ENCODE data around the gene C14orf132.

C14orf132 gene

GRCh38 chr14:96066976-96067375, 27.8 kb downstream of the C14orf132 start:
- Histone ChIP-seq H3K27me3 (ENCODE audit: insufficient read depth, low read length) (no peaks in the 10 kb centered on the region; the same call in 1 of the 2 replicates), H3K27ac (ENCODE audit: low read depth, low read length, poor library complexity, severe bottlenecking) (no peak overlapping the region), H2AFZ (ENCODE audit: low read length) (no peak overlapping the region), H3K4me1 (ENCODE audit: insufficient read depth, low read length, severe bottlenecking) (peaks cover 8% of the 10 kb centered on the region), H3K9me2 (ENCODE audit: low read depth, low read length) (no peaks in the 10 kb centered on the region), H3K36me3 (ENCODE audit: insufficient read depth, low read length) (no peaks in the 10 kb centered on the region), H3K4me2 (ENCODE audit: low read length) (no peak overlapping the region), H3K79me2 (ENCODE audit: insufficient read depth, low read length) (no peaks in the 10 kb centered on the region), H3K9ac (ENCODE audit: low read length) (no peak overlapping the region), H3K4me3 (ENCODE audit: low read depth, low read length, poor library complexity, severe bottlenecking) (no peak overlapping the region), H4K20me1 (ENCODE audit: insufficient read depth, low read length) (no peaks in the 10 kb centered on the region), H3K9me3 (ENCODE audit: low read length) (no peaks in the 10 kb centered on the region), H3F3A (ENCODE audit: insufficient read depth, low read length) (no peaks in the 10 kb centered on the region)
- TF ChIP-seq CTCF (IDR thresholded peaks at IDR 0.05; ENCODE audit: low read length) (no peak), EZH2 (IDR thresholded peaks at IDR 0.05; ENCODE audit: borderline replicate concordance, low read length) (no peak)

GRCh38 chr14:96067985-96068930, 29.1 kb downstream of the C14orf132 start:
- Histone ChIP-seq H3K27me3 (ENCODE audit: insufficient read depth, low read length) (no peaks in the 10 kb centered on the region; the same call in 1 of the 2 replicates), H3K9ac (ENCODE audit: low read length) (no peak overlapping the region), H3F3A (ENCODE audit: insufficient read depth, low read length) (no peaks in the 10 kb centered on the region), H3K9me3 (ENCODE audit: low read length) (no peaks in the 10 kb centered on the region), H3K4me1 (ENCODE audit: insufficient read depth, low read length, severe bottlenecking) (peaks cover 8% of the 10 kb centered on the region), H3K4me3 (ENCODE audit: low read depth, low read length, poor library complexity, severe bottlenecking) (no peak overlapping the region), H2AFZ (ENCODE audit: low read length) (no peak overlapping the region), H3K9me2 (ENCODE audit: low read depth, low read length) (no peaks in the 10 kb centered on the region), H3K27ac (ENCODE audit: low read depth, low read length, poor library complexity, severe bottlenecking) (no peak overlapping the region), H3K36me3 (ENCODE audit: insufficient read depth, low read length) (no peaks in the 10 kb centered on the region), H3K4me2 (ENCODE audit: low read length) (no peak overlapping the region), H3K79me2 (ENCODE audit: insufficient read depth, low read length) (no peaks in the 10 kb centered on the region), H4K20me1 (ENCODE audit: insufficient read depth, low read length) (no peaks in the 10 kb centered on the region)
- no peak for TF ChIP-seq EZH2 (IDR thresholded peaks at IDR 0.05; ENCODE audit: borderline replicate concordance, low read length)
- TF ChIP-seq CTCF (IDR thresholded peaks at IDR 0.05; ENCODE audit: low read length): no peak

GRCh38 chr14:96069421-96069820, 30.3 kb downstream of the C14orf132 start:
- Histone ChIP-seq H2AFZ (ENCODE audit: low read length) (no peak overlapping the region), H3K9me3 (ENCODE audit: low read length) (no peaks in the 10 kb centered on the region), H3K4me3 (ENCODE audit: low read depth, low read length, poor library complexity, severe bottlenecking) (no peak overlapping the region), H3K9ac (ENCODE audit: low read length) (no peak overlapping the region), H3F3A (ENCODE audit: insufficient read depth, low read length) (no peaks in the 10 kb centered on the region), H3K27me3 (ENCODE audit: insufficient read depth, low read length) (no peaks in the 10 kb centered on the region; the same call in 1 of the 2 replicates), H3K36me3 (ENCODE audit: insufficient read depth, low read length) (no peaks in the 10 kb centered on the region), H3K4me1 (ENCODE audit: insufficient read depth, low read length, severe bottlenecking) (peaks cover 8% of the 10 kb centered on the region), H3K9me2 (ENCODE audit: low read depth, low read length) (no peaks in the 10 kb centered on the region), H4K20me1 (ENCODE audit: insufficient read depth, low read length) (no peaks in the 10 kb centered on the region), H3K79me2 (ENCODE audit: insufficient read depth, low read length) (no peaks in the 10 kb centered on the region), H3K27ac (ENCODE audit: low read depth, low read length, poor library complexity, severe bottlenecking) (no peak overlapping the region), H3K4me2 (ENCODE audit: low read length) (no peak overlapping the region)
- no peak for TF ChIP-seq CTCF (IDR thresholded peaks at IDR 0.05; ENCODE audit: low read length)
- no peak for TF ChIP-seq EZH2 (IDR thresholded peaks at IDR 0.05; ENCODE audit: borderline replicate concordance, low read length)
